HG03175 (cell line): ENCODE data around the gene NOS3.
A peak's percentile ranks its signal among the peaks of the same experiment; 100 is the strongest.

Source experiments
- ATAC-seq: cut with Tn5 transposase; IDR thresholded peaks from one replicate; pipeline ENCODE4 v1.9.1; 2021; ENCODE audit warnings: mild to moderate bottlenecking, moderate library complexity; ENCODE audit not compliant: unreplicated experiment

The NOS3 gene

DNA sequence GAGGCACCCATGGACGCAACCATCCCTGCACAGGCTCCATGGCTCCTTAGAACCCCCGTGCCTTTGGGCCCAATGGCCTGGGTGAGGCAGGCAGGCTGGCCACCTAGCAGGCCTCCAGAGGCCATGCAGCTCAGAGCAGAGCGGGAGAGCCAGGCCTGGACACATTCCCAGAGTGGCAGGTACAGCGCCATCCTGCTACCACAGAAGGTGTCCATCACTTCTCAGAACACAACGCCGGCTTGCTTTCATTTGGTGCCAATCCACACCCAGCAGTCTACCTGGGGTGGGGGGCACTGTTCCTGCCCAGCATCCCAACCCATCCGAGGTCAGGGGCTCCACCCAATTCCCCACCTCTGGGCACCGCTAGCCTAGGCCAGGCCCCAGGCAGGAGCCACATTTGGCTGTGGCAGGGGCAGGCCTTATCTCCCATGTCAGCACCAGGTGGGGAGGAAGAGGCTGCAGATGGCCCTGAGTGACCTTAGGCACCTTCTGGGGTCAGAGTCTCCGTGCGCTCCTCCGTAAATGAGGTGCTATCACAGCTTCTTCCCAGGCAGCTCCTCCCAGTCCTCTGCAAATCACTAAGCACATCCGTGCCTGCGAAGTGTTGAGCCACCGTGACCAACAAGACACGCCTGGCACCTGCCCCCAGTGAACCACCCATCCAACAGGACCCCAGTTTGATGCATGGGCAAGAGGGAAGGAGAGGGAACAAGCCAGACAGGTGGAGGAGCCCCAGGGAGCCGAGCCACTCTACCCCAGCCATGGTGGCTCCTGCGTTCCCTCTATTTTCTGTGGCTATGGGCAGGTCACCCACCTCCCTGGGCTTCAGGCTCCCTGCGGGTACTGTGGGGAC, 26.9 kb upstream of the NOS3 start:
- ATAC-seq, result no peak

DNA sequence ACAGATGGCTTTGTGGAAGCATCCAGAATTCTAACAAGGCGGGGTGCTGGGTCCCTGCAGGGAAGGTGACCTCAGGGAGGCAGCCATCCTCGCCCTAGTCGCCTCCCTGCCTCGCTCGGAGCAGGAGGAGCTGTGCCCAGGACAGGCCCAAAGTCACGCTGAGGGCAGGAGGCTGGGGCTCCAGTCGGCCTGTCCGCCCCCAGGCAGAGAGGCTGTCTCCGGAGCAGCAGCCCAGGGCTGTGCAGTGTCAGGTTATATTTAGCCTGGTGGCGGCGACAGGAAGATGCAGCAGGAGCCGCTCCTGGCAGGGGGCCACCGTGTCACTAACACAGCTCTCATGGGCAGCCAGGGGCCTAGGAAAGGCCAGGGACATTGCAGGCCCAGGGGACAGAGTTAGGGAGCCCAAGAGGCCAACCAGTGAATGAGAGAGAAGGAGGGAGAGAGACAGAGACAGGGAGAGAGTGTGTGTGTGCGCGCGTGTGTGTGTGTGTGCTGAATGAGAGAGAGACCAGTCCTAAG, 26.2 kb upstream of the NOS3 start:
- ATAC-seq, result no peak

DNA sequence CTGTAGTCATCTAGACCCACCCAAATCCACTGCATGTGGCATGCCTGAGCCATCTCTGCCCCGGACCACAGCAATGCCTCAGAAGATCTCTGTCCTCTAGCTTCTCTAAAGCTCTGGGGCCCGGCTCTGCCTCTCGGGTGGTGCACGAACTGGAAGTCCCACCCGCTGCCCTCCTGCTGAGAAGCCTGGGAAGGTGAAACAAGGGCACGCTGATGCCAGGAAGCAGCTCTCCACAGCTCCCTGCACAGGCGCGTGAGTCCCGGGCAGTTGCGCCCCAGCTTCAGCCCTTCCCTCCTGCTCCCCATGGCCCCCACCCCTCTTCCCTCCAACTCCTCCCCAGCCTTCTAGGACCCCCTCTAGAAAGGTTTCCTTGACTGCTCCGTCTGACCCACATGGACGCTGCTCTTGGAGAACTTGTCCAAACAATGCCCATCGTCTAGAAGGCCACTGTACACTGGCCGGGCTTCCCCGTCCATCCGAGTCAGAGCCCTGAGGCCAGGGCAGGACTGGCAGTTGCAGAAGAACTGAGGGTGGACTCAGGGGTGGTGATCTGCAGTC, 25.5 kb upstream of the NOS3 start:
- ATAC-seq, result no peak

DNA sequence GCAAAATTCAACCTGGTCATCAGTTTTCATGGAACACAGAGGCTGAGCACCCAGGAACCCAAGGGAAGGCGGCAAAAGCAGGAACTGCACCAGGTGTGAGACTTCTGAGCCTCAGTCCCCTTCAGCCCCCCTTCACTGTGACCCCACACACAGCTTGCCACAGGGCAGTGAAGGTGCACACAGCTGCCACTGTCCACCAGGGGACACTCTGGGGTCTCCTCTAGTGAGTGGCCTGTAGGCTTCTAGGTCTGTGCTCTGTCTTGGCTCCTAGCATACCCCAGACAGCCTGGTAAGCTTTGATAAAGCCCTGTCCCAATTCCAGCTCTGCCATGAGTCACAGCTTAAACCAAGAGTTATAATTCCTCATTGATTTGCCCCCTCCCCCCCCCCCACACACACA, 24.8 kb upstream of the NOS3 start:
- no peak for ATAC-seq

DNA sequence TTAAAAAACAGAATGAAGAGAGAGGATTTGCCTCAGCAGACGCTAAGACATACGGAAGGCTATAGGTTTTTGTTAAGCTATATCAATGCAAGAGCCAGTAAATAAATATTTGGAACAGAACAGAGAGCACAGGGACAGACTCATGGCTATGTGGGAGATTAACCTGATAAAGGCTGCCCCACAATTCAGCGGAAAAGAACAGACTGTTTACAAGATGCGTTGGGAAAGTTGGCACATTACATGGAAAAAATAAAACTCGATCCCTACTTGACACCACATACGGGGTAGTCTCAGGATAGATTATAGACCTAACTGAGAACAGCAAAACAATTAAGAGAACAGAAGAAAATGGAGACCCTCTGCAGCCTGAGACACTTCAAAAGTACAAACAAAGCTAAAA, 23.5 kb upstream of the NOS3 start:
- no peak for ATAC-seq

DNA sequence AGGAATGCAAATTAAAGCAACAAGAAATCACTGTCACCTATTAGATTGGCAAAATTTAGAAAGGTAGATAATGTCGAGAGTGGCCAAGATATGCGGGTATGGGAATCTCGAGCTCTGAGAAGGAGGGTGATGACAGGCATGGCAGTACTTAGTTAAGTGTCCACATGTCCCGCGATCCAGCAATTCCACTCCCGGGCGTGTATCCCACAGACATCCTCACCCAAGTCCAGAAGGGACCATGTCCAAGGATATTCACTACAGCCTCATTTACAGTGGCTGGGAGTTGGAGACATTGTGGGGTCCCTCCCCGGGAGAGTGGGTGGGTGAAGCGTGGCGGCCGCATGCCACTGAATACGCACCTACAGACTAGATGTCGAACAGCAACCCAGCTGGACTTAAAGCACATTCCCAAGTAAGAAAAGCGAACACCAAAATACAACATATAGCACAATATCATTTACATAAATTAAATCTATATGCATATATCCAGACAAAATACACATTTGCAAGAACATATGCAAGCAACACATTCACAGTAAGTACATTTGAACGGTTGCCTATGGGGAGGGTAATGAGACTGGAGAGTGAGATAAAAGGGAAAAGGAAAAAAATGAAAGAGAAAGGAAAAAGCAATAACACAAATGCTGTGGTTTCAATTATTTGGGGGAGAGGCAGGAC, 22.6 kb upstream of the NOS3 start:
- ATAC-seq, result no peak

DNA sequence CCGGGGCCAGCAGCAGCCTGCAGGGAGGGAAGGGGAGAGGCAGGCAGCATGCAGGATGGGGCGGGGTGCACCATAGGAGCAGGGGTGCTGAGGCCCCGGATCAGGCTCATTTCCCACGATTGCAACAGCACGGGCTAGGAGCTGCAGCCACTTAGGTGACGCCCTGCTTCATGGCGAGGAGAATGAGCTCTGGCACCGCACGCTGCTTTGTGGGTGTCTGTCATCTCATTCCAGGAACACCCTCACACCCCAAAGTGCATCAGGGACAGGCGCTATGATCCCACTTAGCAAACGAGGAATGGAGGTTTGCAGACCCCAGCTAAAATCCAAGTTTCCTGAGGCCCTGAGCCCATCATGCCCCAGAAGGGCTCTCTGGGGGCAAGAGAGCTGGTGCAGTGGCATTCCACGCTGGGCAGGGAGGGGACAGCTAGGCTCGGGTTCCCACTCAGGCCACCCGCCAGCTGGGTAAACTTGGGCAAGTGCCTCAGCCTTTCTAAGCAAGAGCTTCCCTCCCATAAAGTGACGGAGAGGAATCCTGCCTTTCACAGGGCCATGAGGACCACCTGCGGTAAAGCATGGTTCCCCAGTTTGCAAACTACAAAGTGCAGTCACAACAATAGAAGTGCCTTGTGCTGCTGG, 22.0 kb upstream of the NOS3 start:
- ATAC-seq, result no peak

DNA sequence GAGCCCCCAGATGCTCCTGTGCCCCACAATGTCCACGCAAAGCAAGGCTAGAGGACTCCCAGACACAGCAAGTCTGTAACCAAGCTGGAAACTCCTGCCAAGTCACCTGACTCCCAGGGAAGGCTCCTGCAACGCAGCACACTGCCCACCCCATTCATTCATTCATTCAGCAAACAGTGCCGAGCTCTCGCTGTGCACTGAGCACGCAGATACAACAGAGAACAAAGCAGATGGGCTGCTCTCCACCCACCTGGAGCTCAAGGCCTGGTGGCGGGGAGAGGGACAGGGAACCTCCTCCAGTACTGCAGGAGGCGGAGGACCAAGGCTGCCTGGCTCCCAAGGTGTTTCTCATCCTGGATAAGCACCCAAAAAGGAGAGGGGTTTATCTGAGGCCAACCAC, 21.3 kb upstream of the NOS3 start:
- no peak for ATAC-seq

DNA sequence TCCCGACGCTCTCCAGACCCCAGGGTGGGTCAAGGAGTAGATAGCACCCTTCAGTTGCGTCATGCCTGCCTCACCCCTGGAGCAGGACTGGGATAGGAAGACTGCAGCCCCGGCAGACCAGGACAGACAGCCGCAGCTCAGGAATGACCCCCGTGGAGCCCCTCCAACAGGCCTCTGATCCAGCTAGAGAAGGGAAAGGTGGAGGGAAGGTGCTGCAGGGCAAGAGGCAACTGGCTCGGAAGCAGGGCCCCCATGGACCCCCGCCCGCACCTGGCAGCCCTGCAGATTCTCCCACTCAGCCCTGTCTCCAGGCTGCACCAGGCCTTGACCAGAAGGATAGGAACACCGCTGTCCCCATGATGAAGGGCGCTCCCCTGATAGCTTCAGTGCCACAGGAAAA, 20.4 kb upstream of the NOS3 start:
- ATAC-seq, result no peak

DNA sequence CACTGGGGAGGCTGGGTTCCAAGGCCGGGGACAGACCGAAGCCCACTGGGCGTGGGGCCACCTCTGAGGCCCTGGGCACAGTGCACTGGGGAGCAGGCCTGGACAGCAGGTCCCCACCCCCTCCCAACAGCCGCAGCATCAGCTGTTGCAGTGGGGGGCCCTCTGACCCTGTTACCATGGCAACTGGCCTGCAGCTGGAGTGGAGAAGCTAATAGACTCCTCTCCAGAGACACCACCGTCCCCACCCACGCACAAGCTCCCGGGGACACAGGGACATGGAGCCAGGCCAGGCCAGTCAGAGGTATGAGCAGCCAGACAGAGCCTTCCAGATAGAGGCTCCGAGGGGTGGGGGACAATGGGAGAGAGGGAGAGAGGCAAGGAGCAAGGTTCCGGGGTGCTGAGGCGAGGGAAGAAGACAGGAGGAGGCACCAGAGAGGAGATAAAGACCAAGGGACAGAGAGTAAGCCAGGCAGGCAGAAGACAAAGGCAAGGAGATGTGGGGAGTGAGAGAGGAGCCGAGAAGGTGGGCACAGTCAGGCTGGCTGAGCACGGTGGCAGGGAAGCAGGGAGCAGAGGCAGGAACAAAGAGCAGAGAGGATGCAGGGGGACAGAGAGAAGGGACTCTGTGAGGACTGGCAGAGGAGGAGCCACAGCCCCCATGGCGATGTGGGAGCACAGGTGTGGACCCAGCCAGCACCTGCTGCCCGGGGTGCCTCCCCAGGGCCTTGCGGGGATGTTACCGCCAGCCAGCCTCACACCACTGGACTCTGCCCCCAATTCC, 19.4 kb upstream of the NOS3 start:
- no peak for ATAC-seq

DNA sequence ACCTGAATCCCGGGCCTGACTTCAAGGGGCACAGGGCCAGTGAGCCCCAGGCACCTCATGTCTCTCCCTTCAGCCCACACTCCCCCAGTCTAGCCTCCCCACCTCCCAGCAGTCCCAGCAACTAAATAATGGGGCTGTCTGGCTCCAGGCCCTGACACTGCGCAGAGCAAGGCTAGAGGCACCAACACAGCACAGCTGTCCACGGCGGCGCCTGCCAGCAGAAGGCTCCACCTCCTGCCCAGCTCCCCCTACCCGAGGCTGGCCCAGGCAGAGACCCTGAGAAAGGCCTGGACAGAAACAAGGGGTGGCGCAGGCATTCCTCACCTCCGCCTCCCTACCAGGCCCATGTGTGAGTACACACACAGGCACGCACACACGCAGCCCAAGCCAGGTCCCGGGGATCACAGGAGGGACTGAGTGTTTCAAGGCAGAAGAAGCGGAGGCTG, 18.8 kb upstream of the NOS3 start:
- ATAC-seq, result no peak

DNA sequence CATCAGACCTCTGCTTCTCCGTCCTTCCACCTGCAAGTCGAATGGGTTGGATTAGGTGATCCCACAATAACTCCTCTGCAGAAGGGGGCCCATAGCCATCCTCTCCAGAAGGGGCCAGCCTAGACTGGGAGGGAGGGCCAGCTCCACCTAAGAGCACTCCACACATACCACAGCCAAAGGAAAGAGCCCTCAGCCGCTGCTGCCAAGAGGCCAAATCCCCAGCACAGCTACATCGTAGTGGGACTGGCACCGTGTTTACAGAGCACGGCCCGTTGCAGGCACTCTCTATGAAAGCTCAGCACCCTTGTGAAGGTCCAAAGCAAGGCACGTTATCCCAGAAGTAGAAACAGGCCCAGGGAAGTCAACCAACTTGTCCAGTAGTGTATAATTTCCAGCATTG, 18.1 kb upstream of the NOS3 start:
- ATAC-seq, result no peak

DNA sequence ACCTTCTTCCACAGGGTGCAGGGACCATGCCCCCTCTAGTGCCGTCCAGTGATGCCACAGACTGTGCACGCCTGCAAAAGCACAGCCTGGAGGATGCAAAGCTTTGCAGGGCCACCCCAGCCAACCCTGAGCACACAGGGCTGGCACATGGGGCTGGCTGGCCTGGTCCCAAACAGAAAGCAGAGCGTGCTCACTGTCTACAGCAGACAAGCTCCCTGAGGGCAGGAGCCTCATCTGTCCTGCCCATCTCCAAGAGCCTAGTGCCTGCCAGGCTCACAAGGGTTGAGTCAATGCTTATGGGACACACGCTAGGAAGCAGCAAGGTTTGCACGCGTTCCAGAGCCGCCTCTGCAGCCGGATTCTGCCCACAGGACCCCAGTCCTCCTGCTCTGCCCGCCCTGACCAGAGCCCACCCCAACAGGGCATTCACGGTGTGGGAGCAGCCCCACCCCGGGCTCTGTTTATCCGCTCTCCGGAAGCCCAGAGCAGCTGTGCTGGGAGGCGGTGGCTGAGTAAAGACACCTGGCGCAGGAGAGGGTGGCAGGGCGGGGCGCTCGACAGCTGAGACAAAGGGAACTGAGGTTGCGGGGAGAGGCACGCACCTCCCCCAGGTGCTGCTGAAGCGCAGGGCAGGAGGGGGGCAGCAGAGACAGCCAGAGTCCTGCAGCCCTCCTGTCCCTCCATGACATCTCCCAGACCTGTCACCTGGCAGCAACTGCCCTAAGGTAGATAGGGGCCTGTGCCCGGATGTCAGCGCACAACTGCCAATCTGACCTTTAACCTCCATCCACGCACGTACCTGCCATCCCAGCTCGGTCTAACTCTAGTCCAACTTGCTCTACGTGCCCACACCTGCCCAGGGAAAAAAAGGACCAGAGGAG, 17.0 kb upstream of the NOS3 start:
- no peak for ATAC-seq

DNA sequence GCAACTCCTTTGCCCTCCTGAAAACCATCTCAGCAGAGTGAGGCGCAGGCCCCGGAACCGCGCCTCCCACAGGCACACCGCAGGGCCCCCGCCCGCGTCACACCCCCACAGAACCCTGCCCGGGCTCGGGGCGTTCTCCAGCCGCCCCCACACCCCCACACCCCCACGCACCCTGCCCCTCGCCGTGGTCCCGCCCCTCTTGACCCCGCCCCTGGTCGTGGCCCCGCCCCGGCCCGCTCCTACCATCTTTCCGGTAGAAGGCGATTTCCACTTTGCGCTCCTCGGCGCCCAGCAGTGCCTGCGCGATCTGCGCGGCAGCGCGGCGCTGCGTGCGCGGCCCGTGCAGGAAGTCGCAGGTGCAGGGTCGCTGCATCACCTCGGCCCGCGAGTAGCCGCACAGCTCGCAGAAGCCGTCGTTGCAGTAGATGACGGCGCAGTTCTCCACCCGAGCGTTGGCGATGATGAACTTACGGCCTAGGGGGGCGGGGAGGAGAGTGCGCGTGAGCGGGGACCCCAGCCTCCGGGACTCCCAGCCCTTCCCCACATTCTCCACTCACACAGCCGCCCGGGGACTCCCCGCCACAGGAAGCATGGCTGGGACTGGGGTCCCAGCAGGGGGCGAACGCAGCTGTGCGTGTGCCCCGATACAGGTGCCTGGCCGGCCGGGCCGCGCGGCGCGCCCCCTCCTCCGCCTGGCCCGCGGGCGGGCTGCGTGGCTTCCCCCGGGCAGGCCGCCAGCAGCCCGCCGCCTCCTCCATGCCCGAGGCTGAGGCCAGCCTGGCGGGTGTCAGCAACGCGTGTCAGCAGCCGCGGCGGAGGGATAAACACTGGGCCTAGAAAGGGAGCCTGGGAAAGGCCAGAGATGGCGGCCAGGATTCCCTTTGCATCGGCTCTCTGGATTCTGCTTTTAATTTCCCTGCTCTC, 16.1 kb upstream of the NOS3 start:
- peak; percentile 68 for ATAC-seq

DNA sequence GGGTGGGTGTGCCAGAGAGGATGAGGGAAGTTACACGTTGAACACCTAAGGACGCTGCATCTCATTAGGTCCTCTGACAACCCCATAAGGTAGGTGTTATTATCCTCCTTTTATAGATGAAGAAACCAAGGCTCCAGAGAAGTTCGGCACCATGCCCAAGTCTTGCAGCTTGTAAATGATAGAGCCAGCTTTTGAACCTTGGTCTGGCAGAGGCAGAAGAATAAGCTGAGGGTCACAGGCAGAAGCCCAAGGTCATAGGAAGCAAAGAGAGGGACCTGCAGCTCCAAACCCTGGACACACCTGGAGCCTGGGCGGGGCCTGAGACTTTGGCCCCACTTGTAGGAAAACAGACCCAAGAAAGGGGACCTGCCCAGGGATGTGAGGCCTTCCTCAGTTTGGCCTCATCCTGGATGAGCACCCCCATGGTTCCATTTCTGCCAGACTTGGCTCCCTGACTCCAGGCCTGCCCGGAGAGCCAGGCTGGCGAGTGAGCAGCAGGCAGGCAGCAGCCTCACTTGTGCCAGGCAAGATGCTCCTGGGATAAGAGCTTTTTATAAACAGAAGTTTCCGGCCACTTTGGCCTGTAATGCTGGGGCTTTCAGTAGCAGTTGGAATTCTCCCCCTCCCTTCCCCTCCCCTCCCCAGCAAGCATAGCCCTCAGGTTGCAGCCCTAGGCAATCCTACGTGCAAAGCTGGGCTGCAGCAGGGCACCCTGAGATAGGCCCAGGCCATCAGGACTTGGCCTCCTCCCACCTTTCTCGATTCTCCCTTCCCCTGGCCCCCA, 15.1 kb upstream of the NOS3 start:
- no peak for ATAC-seq

DNA sequence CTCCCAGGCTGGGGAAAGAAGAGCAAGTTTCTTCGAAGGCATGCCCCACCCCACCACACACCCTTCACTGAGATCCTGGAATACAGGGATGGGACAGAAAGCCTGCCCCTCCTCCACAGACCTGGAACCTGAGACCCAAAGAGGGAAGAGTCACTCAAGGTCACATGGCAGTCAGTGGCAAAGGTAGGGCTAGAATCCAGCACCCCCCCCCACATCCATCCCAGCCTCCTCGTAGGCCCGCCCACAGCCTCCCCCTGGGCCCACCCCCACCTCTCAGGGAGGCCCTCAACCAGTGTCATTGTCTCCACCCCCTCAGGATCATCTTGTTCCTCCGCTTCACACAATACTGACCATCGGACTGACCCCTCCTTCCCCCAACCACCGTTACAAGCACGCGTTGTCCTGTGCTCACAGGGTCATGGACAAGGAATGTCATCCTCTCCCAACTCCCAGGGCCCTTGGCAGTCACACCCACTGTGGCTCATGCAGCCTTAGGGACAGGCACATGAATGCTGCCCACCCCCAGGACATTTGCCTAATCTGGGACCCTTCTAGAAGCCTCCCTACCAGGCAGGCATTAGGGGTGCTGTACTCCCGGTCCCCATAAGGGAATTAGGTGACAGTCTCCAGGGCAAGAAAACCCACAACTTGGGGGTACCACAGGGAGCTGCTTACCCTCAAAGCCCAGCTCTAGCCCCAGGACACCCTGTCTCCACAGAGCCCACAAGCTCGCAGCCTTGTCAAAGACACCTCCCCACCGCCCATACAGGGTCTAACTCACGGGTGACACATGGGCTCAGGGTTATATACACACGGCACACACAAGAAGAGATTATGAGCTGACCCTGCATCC, 14.1 kb upstream of the NOS3 start:
- no peak for ATAC-seq
